K562 (cell line): ENCODE data around the gene GUK1. TPM values are rescaled to one million over a fixed set of nuclear protein-coding genes. Genes with fewer than 3 reads are reported as not detected.

ENCODE experiments used
- ATAC-seq: fragments of 200-7000 bp; cut with Tn5 transposase; 3 replicates; pipeline ENCODE4 v1.9.1; 2020; ENCODE audit warnings: moderate library complexity
- BruUV-seq: library from RNA; stranded (reverse); fragments of 400-500 nt; replicated peaks from 2 replicates; lab custom pipeline; 2021; lab: Mats Ljungman, UMichigan
- CTCF ChIA-PET: fragments of 300-600 bp; formaldehyde crosslinking; extraction: SDS; loops from one replicate; lab custom pipeline; 2021; ENCODE audit warnings: low intra/inter-chr PET ratio; lab: Yijun Ruan, JAX
- POLR2A ChIA-PET: fragments of 300-600, 350-650 bp; sonication (Branson Sonifier 250); formaldehyde crosslinking; extraction: SDS; loops from one replicate; lab custom pipeline; 2021; ENCODE audit warnings: antibody characterized with exemption, inconsistent platforms; lab: Yijun Ruan, JAX
- DNase-seq, 4 experiments: peaks; one replicate each; pipeline versions ENCODE4 v3.0.0 to v3.0.0-alpha.2; 2011 to 2018; ENCODE audit warnings: low spot score in 3 of 4, mixed read lengths in 3 of 4; ENCODE audit errors: extremely low read depth in 1 of 4
- FAIRE-seq: peaks from 2 replicates; lab custom pipeline; 2011; peaks lifted over from hg19 to GRCh38; lab: Jason Lieb, UNC
- H2AFZ ChIP-seq: 2 replicates; pipeline ENCODE4 v1.6.0; 2011; ENCODE audit warnings: low read depth, low read length, control low read depth, inconsistent platforms
- H3K27ac ChIP-seq: fragments of 200-600 bp; 3 replicates; pipeline ENCODE4 v1.8.0; 2011; ENCODE audit warnings: low read depth, mild to moderate bottlenecking, control low read depth, inconsistent platforms, low read length, moderate library complexity, mixed read lengths; ENCODE audit errors: extremely low read depth
- H3K27me3 ChIP-seq, 2 experiments: fragments of 300-600 bp in 1 of 2; 2 replicates in 1 of 2; 3 replicates in 1 of 2; pipeline versions ENCODE4 v1.6.0 to v1.8.0; 2011; ENCODE audit warnings: inconsistent platforms in 2 of 2, low read length in 2 of 2, mild to moderate bottlenecking in 1 of 2, mixed read lengths in 1 of 2, moderate library complexity in 1 of 2; ENCODE audit not compliant: control insufficient read depth in 2 of 2, insufficient read depth in 2 of 2
- H3K36me3 ChIP-seq: fragments of 300-600 bp; 3 replicates; pipeline ENCODE4 v1.8.0; 2011; ENCODE audit warnings: mild to moderate bottlenecking, low read length, inconsistent platforms; ENCODE audit not compliant: control insufficient read depth, insufficient read depth
- H3K4me1 ChIP-seq, 2 experiments: fragments of 200-600 bp in 1 of 2; replicated peaks in 1 of 2; 2 replicates in 1 of 2; 3 replicates in 1 of 2; pipeline versions ENCODE4 v1.5.1 to v1.8.0; 2011; ENCODE audit warnings: inconsistent platforms in 2 of 2, low read length in 2 of 2, mild to moderate bottlenecking in 1 of 2, mixed read lengths in 1 of 2, moderate library complexity in 1 of 2; ENCODE audit not compliant: control insufficient read depth in 2 of 2, insufficient read depth in 2 of 2
- H3K4me2 ChIP-seq: 2 replicates; pipeline ENCODE4 v1.6.1; 2011; ENCODE audit warnings: low read length, control low read depth, inconsistent platforms, mixed read lengths; ENCODE audit not compliant: insufficient read depth
- H3K4me3 ChIP-seq: fragments of 200-600 bp; sonication (generic), shearing (Covaris generic); 2 replicates; pipeline ENCODE4 v1.5.1; 2016; ENCODE audit warnings: control low read depth, inconsistent platforms
- H3K79me2 ChIP-seq: fragments of 200-600 bp; 3 replicates; pipeline ENCODE4 v1.8.0; 2011; ENCODE audit warnings: low read length, inconsistent platforms; ENCODE audit not compliant: control insufficient read depth, insufficient read depth
- H3K9ac ChIP-seq, 2 experiments: 2 replicates each; pipeline versions ENCODE4 v1.6.0 to v1.6.1; 2011; ENCODE audit warnings: low read depth in 2 of 2, low read length in 2 of 2, control low read depth in 1 of 2, inconsistent platforms in 1 of 2, mild to moderate bottlenecking in 1 of 2, mixed read lengths in 1 of 2; ENCODE audit not compliant: insufficient read depth in 1 of 2
- H3K9me1 ChIP-seq: one replicate; pipeline ENCODE4 v1.6.0; 2011; ENCODE audit warnings: inconsistent platforms, mild to moderate bottlenecking, low read length, moderate library complexity; ENCODE audit not compliant: control insufficient read depth, insufficient read depth
- H3K9me3 ChIP-seq: replicated peaks from 2 replicates; pipeline ENCODE4 v1.5.1; 2011; ENCODE audit warnings: low read depth, low read length, inconsistent platforms; ENCODE audit not compliant: control insufficient read depth, insufficient read depth
- H4K20me1 ChIP-seq: replicated peaks from 2 replicates; pipeline ENCODE4 v1.6.1; 2011; ENCODE audit warnings: low read length, inconsistent platforms, mixed read lengths; ENCODE audit not compliant: control insufficient read depth, insufficient read depth
- BRF2 ChIP-seq: IDR thresholded peaks from 3 replicates; pipeline ENCODE4 v1.6.1; 2011; ENCODE audit warnings: borderline replicate concordance, mild to moderate bottlenecking; ENCODE audit not compliant: insufficient read length, insufficient read depth
- CEBPG ChIP-seq, 3 experiments: fragments of 200-800 bp in 1 of 3; sonication (Bioruptor generic) in 1 of 3; sonication (generic) in 1 of 3; formaldehyde crosslinking in 1 of 3; IDR thresholded peaks in 2 of 3; conservative IDR thresholded peaks in 1 of 3; 2 replicates each; pipeline versions ENCODE4 v1.6.1 to v1.8.0; 2016 to 2022; ENCODE audit warnings: missing compliant biosample characterization in 2 of 3, missing genetic modification characterization in 2 of 3, mild to moderate bottlenecking in 1 of 3, missing genetic modification reagents in 1 of 3
- EWSR1 ChIP-seq: fragments of 450-650 bp; IDR thresholded peaks from 2 replicates; pipeline ENCODE4 v1.6.1; 2018; ENCODE audit warnings: borderline replicate concordance, mild to moderate bottlenecking, low read depth, moderate library complexity; ENCODE audit not compliant: partially characterized antibody
- HNRNPLL ChIP-seq: fragments of 200-400 bp; formaldehyde crosslinking; IDR thresholded peaks from 2 replicates; pipeline ENCODE4 v1.6.1; 2017; ENCODE audit warnings: low read length, low read depth, mild to moderate bottlenecking; ENCODE audit not compliant: poor library complexity, severe bottlenecking
- NCOA6 ChIP-seq: fragments of 450-650 bp; IDR thresholded peaks from 2 replicates; pipeline ENCODE4 v1.6.1; 2017; ENCODE audit warnings: mild to moderate bottlenecking
- NR2C1 ChIP-seq, 2 experiments: fragments of 450-650 bp; IDR thresholded peaks; 2 replicates each; pipeline ENCODE4 v1.6.1; 2017; ENCODE audit warnings: mild to moderate bottlenecking in 2 of 2, antibody characterized with exemption in 1 of 2, inconsistent platforms in 1 of 2, missing compliant biosample characterization in 1 of 2, missing genetic modification characterization in 1 of 2
- SMC3 ChIP-seq: conservative IDR thresholded peaks from 2 replicates; pipeline ENCODE4 v1.6.1; 2011; ENCODE audit warnings: low read depth, low read length, improper control_type of control experiment; ENCODE audit not compliant: insufficient read depth
- TCFL5 ChIP-seq: fragments of 250-450 bp; sonication (Bioruptor Pico); conservative IDR thresholded peaks from 2 replicates; pipeline ENCODE4 v1.6.1; 2021; ENCODE audit warnings: mild to moderate bottlenecking, moderate library complexity, matching md5 sums
- ZNF384 ChIP-seq: IDR thresholded peaks from 2 replicates; pipeline ENCODE4 v1.6.1; 2012; ENCODE audit warnings: low read depth, low read length, improper control_type of control experiment
- ZNF507 ChIP-seq: conservative IDR thresholded peaks from 2 replicates; pipeline ENCODE4 v1.6.1; 2017; ENCODE audit warnings: missing genetic modification characterization, missing compliant biosample characterization
- WGBS: fragments of 100-300 bp; shearing (Covaris generic); methylation state at CpG from one replicate; pipeline ENCODE4 v1.1.6; 2016; ENCODE audit warnings: low coverage, mixed read lengths; ENCODE audit not compliant: insufficient coverage; ENCODE audit errors: missing lambda C conversion rate; 5-methylcytosine and 5-hydroxymethylcytosine counted together
- in situ Hi-C: fragments of 300-500 bp; cut with MboI; formaldehyde crosslinking; loops from 4 replicates; pipeline ENCODE4 v1.15.0; 2018; ENCODE audit warnings: inconsistent platforms, mixed read lengths
- intact Hi-C: fragments of 100-400 bp; cut with micrococcal nuclease; formaldehyde crosslinking; loops from 2 replicates; pipeline ENCODE4 v1.14.2; 2022
- polyA plus RNA-seq, 8 experiments: library from polyadenylated mRNA; depleted of rRNA in 4 of 8; stranded (reverse) in 5 of 8; unstranded in 3 of 8; fragments of >200 nt; fragmentation: Nextera tagmentation in 2 of 8; fragmentation: Illumina TruSeq in 1 of 8; extraction: Ambion mirVana in 2 of 8; extraction: Trizol in 1 of 8; gene quantifications; 2 replicates each; pipeline versions ENCODE4 v1.2.1 to v1.2.3, GENCODE V29; 2011 to 2014; ENCODE audit warnings: inconsistent platforms in 1 of 8, missing spikeins in 1 of 8
- total RNA-seq, 7 experiments: library from RNA; depleted of rRNA in 6 of 7; stranded (reverse); fragments of >200 nt in 6 of 7; fragmentation: Illumina TruSeq in 2 of 7; extraction: Trizol in 2 of 7; gene quantifications; 2 replicates each; pipeline versions ENCODE4 v1.2.1 to v1.2.3, GENCODE V29; 2011 to 2021; ENCODE audit warnings: low replicate concordance in 1 of 7
- TF ChIP-seq, protein P1 (sequence below): fragments of 450-650 bp; IDR thresholded peaks from 2 replicates; pipeline ENCODE4 v1.6.1; 2018; ENCODE audit warnings: mild to moderate bottlenecking, low read depth; ENCODE audit not compliant: partially characterized antibody

The GUK1 gene
- total and polyA plus RNA-seq, 9 of the 15 experiments (the other 6 are each of a cell fraction or from before 2014, with no cell fraction given): 7.0 to 331 (median 132) TPM

GRCh38 chr1:228156941-228157728 is 17.1 kb downstream of the GUK1 start (continued):
- TF ChIP-seq CEBPG (CRISPR knock-in tag; IDR thresholded peaks at IDR 0.05) (no peak), CEBPG (tag; conservative IDR thresholded peaks at IDR 0.05 in 1 of 2, IDR thresholded peaks at IDR 0.05 in 1 of 2) (no peak)
- TF ChIP-seq, all 486 proteins: peak for 0

DNA sequence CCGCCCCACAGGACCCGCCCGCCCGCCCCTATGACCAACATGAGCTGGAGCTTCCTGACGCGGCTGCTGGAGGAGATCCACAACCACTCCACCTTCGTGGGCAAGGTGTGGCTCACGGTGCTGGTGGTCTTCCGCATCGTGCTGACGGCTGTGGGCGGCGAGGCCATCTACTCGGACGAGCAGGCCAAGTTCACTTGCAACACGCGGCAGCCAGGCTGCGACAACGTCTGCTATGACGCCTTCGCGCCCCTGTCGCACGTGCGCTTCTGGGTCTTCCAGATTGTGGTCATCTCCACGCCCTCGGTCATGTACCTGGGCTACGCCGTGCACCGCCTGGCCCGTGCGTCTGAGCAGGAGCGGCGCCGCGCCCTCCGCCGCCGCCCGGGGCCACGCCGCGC is 17.6 kb downstream of the GUK1 start:
- Histone ChIP-seq H3K9ac (no peak overlapping the region), H4K20me1 (no peaks in the 10 kb centered on the region; the same call in 1 of the 2 replicates), H3K9me3 (no peaks in the 10 kb centered on the region), H3K4me2 (no peak overlapping the region), H3K36me3 (no peaks in the 10 kb centered on the region), H3K4me1 (peaks cover 0 to 55% of the 10 kb centered on the region in 2 experiments; a peak in 3 of 5 replicates), H3K27ac (no peak overlapping the region), H3K9me1 (peaks cover 3% of the 10 kb centered on the region), H3K27me3 (no peaks in the 10 kb centered on the region), H2AFZ (no peak overlapping the region), H3K79me2 (no peaks in the 10 kb centered on the region), H3K4me3 (no peak overlapping the region)
- no TSS peak for BruUV-seq
- ATAC-seq (no peak), FAIRE-seq (no peak), DNase-seq (no peak)
- CTCF ChIA-PET: no interaction called here
- TF ChIP-seq EWSR1: no peak
- TF ChIP-seq, protein P1, sequence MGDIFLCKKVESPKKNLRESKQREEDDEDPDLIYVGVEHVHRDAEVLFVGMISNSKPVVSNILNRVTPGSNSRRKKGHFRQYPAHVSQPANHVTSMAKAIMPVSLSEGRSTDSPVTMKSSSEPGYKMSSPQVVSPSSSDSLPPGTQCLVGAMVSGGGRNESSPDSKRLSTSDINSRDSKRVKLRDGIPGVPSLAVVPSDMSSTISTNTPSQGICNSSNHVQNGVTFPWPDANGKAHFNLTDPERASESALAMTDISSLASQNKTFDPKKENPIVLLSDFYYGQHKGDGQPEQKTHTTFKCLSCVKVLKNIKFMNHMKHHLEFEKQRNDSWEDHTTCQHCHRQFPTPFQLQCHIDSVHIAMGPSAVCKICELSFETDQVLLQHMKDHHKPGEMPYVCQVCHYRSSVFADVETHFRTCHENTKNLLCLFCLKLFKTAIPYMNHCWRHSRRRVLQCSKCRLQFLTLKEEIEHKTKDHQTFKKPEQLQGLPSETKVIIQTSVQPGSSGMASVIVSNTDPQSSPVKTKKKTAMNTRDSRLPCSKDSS: no peak
- TF ChIP-seq TCFL5: no peak
- no peak for TF ChIP-seq BRF2
- no peak for TF ChIP-seq NR2C1 (IDR thresholded peaks at IDR 0.05)
- no peak for TF ChIP-seq NR2C1 (tag; IDR thresholded peaks at IDR 0.05)
- TF ChIP-seq ZNF507 (tag): no peak
- TF ChIP-seq HNRNPLL: no peak
- TF ChIP-seq ZNF384: no peak
- TF ChIP-seq NCOA6: no peak
- no peak for TF ChIP-seq SMC3
- intact Hi-C loops: no loop called here
- in situ Hi-C loops: no loop called here
- POLR2A ChIA-PET: interaction anchor here (1.4 kb wide), 1 partner anchor 9 kb away, joined by 7 read pairs; no protein-coding TSS in a partner anchor
- 79% methylated on average over 27 of the region's 43 CpGs for WGBS
